Islet precursor cell (in vitro differentiated cells): ENCODE measurements around the gene CTBP2.
A peak's percentile ranks its signal among the peaks of the same experiment; 100 is the strongest.
"Not testable (repeated sequence)": the region's sequence is repeated elsewhere in the genome, so short reads cannot be mapped to it uniquely, and the experiment has no call there.

Experiments
- DNase-seq: peaks from one replicate; pipeline ENCODE4 v3.0.0-alpha.2; 2018

Gene CTBP2

DNA sequence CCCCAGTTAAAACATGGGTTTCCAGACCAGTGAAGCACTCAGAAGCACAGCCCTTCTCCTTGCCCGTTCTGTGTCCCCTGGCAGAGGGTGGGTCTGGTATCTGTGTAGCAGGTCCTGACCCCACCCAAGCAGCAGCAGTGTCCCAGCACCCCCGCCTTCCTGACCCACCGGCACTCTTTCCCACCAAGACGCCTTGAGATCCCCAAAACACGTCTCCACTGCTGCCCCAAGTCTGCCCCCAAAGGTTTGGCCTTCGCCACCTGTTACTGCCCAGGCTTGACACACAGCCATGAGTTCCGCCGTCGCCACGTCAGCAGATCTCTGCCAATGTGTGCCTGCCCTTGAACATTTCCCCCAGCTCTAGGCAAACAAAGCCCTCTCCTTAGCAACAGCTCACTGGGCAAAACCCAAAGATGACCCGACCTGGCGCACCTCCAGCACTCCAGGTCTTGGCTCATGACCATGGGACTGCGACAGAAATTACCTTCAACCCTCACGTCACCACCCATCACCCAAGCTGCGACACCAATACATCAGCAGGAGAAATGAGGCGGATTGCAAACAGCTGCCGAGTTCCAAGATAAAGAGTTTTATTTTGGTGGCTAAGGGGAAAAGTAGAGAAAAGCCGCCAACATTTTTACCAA is 75.6 kb downstream of the CTBP2 start:
- no peak for DNase-seq

DNA sequence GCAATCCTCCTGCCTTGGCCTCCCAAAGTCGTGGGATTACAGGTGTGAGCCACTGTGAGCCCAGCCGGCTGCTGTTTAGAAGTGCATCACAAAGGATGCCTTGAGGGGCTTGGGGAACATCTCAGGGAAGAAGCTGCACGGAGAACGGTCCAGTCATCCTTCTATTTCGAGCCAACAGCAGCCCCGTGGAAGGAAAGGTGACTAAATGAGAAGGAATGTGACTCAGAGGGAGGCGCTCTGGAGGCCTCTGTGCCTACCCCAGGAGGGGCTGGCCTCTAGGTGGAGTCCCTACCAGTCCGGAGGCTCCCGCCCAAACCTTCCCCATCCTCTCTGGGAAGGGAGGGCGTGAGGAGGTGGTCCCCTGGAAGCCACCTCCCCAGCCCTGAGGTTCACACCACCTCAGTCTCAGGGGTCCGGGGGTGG is 76.2 kb downstream of the CTBP2 start:
- peak; percentile 96 for DNase-seq

DNA sequence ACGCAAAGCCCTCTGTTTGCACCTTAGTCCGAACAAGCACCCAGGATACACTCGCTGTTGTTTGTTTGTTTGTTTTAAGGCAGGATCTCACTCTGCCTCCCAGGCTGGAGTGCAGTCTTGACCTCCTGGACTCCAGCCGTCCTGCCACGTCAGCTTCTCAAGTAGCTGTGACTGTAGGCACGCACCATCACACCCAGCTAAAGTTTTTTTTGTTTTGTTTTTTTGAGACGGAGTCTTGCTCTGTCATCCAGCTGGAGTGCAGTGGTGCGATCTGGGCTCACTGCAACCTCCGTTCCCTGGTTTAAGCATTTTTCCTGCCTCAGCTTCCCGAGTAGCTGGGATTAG is 76.8 kb downstream of the CTBP2 start:
- no peak for DNase-seq

DNA sequence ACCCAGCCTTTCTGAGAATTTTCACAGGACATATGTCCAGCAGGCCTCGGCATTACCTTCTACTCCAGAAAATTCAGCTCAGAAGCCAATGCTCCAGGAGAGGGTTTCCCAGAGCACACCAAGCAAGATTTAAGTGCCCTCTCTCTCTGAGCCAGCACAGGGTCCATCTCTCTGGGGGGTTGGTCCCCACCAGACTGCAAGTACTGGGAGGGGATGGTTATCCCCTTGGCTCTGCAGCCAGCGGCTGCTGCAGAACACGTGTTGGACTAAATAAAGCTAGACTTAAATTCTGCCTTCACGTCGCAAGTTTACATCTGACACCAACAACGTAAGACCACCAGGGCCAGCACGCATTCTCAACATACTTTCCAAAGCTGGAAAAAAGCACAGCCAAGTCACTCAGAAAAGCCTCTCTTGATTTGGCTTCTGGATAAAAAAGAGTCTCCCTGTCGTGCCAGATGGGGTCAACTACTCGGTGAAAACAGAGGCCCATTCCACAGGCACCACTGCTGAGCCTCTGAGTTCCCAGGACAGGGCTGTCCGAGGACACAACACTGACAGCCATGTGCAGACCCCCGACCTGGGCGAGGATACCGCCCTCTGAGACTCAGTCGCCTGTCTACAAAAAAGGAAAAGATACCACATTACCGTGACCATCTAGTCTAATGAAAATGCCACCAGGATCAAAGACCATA is 77.3 kb downstream of the CTBP2 start:
- DNase-seq: no peak

GRCh38 chr10:125082471-125082870 is 77.9 kb downstream of the CTBP2 start:
- DNase-seq: not testable (repeated sequence)

DNA sequence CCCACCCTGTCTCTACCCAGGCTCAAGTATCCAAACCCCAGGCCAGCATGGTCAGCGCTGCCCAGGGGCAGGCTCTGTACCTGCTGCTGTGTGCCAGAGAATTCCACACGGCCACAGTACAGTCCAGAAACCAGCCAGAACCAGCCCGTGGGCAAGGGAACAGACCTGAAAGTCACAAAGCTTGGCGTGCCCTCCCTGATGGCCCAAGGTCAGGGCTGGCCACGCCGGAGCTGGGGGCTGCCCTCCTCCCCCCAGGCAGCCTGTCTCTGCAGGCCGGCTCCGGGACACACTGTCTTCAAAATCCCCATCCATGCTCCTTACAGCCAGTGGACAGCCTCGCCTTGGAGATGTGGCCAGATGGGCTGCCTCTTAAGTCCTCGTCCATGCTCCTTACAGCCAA is 78.4 kb downstream of the CTBP2 start:
- DNase-seq: no peak

- no peak for DNase-seq
Measured at GRCh38 chr10:125080984-125081383, 79.4 kb downstream of the CTBP2 start.

DNA sequence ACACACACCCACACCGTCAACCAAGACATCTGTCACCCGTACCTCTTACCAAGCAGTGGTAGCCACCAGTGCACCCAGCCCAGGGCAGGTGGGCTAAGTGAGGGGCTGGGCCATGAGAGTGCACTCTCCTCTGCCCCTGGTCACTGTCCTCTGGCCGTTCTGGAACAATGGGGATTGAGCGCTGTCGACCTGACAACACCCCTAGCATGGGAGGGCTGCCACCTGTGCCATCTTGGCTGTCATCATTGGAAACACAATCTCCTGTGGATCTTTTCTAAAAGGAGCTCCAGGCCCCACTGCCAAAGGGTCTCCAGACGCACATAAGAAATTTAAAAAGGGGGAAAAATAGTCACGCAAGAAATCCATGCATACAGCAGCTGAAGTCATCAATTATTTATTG is 80.1 kb downstream of the CTBP2 start:
- DNase-seq: no peak

GRCh38 chr10:125079091-125079600 is 81.2 kb downstream of the CTBP2 start:
- DNase-seq: no peak

DNA sequence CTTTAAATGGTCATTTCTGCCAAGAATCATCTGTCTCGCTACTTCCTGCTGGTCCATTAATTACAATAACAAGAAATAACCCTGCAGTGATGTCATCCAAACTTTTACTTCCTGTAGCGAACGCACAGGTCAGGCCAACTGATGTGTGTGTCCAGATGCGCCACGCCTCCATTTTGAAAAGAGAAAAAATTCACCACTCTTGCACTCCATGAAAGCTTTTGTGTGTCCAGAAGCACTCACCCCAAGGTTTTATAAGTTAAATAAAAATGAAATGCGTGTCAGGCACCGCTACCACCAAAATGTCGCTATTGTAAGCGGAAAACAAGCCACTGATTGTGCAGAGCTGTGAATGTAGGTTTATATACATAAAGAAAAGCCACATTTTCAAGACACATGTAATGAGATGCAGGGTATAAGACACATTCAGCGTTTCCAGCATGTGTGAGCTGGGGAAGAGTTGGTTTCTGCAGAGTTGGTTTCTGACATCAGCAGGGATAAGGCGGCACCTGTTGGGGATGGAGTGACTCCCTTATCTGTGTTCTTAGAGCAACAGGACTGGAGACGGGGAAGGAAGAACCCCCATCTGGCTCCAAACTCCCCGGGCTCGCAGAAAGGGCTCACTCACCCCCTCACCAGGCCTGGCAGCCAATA is 83.3 kb downstream of the CTBP2 start:
- DNase-seq: no peak

- DNase-seq: no peak
Measured at GRCh38 chr10:125076121-125076825, 84.1 kb downstream of the CTBP2 start.

DNA sequence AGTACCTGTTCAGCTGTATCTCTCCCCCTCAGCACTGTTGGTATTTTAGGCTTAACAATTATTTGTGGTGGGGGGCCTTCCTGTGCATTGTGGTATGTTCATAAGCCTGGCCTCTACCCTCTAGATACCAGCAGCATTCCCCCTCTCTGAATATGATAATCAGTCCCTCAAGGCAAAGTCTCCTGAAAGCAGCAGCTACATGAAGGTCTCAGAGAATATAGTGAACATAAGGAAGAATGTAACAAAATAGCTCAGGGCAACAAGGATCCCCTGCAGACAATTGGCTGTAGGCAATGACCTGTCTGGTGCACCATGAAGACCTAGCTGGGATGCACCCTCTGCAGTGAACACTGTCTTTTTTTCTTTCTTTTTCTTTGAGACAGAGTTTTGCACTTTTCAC is 86.4 kb downstream of the CTBP2 start:
- DNase-seq: no peak

- no peak for DNase-seq
Measured at GRCh38 chr10:125072794-125073193, 87.6 kb downstream of the CTBP2 start.

DNA sequence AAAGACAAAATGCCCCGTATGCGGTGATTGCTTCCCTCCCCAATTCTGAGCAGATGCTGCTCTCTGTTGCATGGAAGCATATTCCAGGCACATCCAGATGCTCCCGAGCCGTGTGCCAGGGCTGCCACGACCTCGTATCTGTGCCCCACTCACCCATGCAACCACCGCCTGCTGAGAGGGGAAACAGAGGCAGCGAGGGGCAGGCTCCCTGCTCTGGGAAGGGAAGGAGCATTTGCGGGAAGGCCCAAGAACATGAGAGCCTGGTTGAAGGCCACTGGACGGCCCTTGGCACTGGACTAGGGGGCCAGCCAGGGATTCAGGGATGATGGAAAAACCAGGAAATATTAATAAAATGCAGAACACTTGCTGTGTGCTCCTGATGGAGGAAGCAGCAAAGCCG is 89.4 kb downstream of the CTBP2 start:
- DNase-seq: no peak

DNA sequence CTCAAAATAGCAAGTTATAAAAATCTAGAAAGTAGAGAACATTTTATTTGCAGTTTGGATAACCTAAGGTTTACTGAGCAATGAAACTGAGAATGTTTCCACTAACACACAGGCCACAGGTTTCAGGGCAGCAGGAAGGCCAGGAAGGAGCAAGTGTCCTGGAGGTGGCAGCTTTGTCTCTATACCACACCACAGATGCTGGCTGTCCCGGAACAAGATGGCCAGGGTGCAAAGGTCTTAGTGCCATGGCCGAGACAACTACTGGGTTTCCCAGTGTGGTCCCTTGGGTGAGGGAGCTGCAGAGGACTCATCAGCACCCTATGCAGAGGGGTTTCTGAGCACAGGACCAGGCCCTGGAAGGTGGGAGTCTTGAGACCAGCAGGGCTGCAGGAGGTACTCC is 92.0 kb downstream of the CTBP2 start:
- no peak for DNase-seq

DNA sequence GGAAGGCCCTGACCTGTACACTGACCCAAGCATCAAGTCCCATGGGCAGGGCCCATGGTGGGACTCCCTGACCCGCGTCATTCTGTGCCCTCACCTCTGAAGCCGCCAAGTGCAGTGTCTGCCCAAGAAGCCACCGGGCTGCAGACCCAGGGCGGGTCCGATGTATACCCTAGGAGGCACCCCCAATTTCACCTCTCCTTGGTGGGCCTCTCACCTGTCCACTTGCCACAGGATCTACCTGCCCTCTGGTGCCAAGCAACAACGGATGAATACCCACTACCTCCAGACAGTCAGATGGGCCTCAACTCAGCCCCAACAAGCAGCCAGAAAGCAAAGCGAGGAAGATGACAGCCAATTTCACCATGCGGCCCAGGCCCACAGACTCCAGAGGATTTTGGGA is 92.6 kb downstream of the CTBP2 start:
- no peak for DNase-seq

GRCh38 chr10:125066764-125067450 is 93.5 kb downstream of the CTBP2 start:
- no peak for DNase-seq

DNA sequence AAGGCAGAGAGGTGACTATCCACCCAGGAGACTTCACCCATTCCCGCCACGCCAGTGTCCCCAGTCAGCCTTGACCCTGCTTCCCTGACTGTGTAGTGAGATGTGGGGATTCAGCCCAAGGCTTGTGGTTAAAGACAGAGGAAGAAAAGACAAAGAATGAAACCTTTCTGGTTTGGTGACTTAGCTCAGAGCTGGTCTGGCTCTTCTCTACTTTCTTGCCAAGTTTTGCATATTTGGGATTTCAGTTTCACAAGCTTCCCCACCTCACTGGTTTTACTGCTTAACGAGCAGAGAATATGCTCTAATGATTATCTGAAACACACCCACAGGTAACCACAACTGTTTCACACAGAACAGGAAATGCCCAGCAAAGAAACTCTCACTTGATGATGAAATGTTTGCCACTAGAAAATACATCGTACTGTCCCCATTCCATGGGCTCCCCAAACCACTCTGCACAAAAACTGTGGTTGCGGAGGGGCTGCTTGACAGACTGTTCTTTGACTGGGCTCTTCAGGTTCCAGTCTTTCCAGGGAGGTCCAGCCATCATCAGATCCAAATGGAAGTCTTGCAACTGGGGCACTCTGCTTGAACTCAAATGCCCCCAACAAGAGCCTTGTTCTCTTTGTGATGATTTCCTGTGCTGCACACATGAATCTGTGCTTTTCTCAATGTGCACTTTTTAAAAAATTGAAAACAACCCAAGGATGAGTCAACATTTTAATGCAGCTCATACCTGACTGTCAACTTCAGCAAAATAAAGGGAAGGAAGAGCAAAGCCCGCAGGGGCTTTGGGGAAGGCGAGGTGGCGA is 95.5 kb downstream of the CTBP2 start:
- DNase-seq: peak; percentile 92

- no peak for DNase-seq
Measured at GRCh38 chr10:125063256-125063925, 97.0 kb downstream of the CTBP2 start.

DNA sequence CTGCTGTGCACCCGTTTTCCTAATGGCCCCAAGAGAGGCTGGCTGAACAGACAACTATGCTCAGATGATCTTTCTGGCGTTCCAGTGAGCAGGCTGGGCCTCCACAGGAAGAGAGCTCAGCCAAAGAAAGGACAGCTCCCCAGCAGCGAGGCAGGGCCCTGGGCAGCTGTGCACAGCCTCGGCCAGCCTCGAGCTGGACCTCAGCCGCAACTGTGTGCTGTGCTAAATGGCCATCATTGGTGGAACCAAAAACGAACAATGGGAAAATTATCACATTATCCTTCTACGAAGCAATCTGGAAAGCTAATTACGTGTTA is 97.5 kb downstream of the CTBP2 start:
- no peak for DNase-seq

DNA sequence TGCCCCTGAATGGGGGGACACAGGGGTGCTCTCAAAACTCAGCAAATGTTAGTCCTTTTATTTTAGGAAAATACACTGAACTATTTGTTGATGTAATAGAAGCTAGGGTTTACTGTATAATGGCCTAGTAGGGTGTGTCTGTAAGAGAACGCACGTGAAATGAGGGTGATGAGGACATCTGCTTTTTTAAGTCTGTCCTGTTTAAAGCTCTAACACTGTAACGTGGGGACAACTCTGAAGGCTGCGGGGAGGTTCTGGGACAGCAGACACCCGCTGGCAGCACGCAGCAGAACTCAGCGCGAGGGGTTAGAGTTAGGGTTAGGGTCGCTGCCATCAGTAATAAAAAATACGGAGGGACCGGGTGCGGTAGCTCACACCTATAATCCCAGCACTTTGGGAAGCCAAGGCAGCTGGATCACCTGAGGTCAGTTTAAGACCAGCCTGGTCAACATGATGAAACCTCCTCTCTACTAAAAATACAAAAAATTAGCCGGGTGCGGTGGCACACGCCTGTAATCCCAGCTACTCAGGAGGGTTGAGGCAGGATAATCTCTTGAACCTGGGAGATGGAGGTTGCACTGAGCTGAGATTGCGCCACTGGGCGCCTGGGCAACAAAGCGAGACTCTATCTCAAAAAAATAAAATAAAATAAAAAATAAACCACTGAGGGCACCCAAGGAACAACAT is 98.0 kb downstream of the CTBP2 start:
- DNase-seq: no peak
